HEK293 (cell line): ENCODE results near the gene TRIM7.

Experiments used
- CTCF ChIA-PET: fragments of 350-600 bp; formaldehyde crosslinking; extraction: SDS; loops from one replicate; lab custom pipeline; 2021; ENCODE audit warnings: antibody characterized with exemption; lab: Yijun Ruan, JAX
- POLR2A ChIA-PET: fragments of 300-600 bp; formaldehyde crosslinking; extraction: SDS; loops from one replicate; lab custom pipeline; 2020; ENCODE audit warnings: antibody characterized with exemption, inconsistent platforms; lab: Yijun Ruan, JAX
- H3K27ac ChIP-seq: fragments of 200-500 bp; sonication (Bioruptor generic); 2 replicates; pipeline ENCODE4 v1.5.1; 2014; ENCODE audit warnings: low read depth, low read length, control low read depth, inconsistent platforms; ENCODE audit errors: extremely low read depth
- H3K36me3 ChIP-seq, 2 experiments: fragments of 200-500 bp in 1 of 2; sonication (Bioruptor generic) in 1 of 2; 1 replicate in 1 of 2; 2 replicates in 1 of 2; pipeline ENCODE4 v1.5.1; 2014 to 2017; ENCODE audit warnings: inconsistent platforms in 2 of 2, low read length in 2 of 2; ENCODE audit not compliant: control insufficient read depth in 2 of 2, insufficient read depth in 1 of 2
- H3K4me1 ChIP-seq: fragments of 200-500 bp; sonication (Bioruptor generic); 2 replicates; pipeline ENCODE4 v1.5.1; 2014; ENCODE audit warnings: mild to moderate bottlenecking, low read length, inconsistent platforms; ENCODE audit not compliant: control insufficient read depth, insufficient read depth
- H3K4me3 ChIP-seq: 2 replicates; pipeline ENCODE4 v1.5.1; 2011; ENCODE audit warnings: low read depth, mild to moderate bottlenecking, control low read depth, low read length, moderate library complexity
- H3K9me3 ChIP-seq: fragments of 200-500 bp; sonication (Bioruptor generic); 2 replicates; pipeline ENCODE4 v1.5.1; 2014; ENCODE audit warnings: low read depth, low read length, inconsistent platforms; ENCODE audit not compliant: control insufficient read depth, insufficient read depth
- GFI1B ChIP-seq: fragments of 450-650 bp; formaldehyde crosslinking; IDR thresholded peaks from 2 replicates; pipeline ENCODE4 v1.5.1; 2016; ENCODE audit warnings: missing biosample characterization, missing genetic modification characterization
- INSM2 ChIP-seq: fragments of 450-650 bp; formaldehyde crosslinking; IDR thresholded peaks from 2 replicates; pipeline ENCODE4 v1.5.1; 2016; ENCODE audit warnings: missing biosample characterization, missing genetic modification characterization
- TRIM28 ChIP-seq: IDR thresholded peaks from 2 replicates; pipeline ENCODE4 v1.6.1; 2011; ENCODE audit warnings: low read length, control low read depth, borderline replicate concordance
- ZBTB17 ChIP-seq: fragments of 450-650 bp; formaldehyde crosslinking; IDR thresholded peaks from 2 replicates; pipeline ENCODE4 v1.5.1; 2016; ENCODE audit warnings: missing biosample characterization, missing genetic modification characterization
- ZBTB26 ChIP-seq: fragments of 450-650 bp; formaldehyde crosslinking; optimal IDR thresholded peaks from 2 replicates; pipeline ENCODE3; 2016; ENCODE audit warnings: missing biosample characterization, mild to moderate bottlenecking, missing genetic modification characterization
- ZBTB48 ChIP-seq: fragments of 450-650 bp; formaldehyde crosslinking; IDR thresholded peaks from 2 replicates; pipeline ENCODE4 v1.5.1; 2016; ENCODE audit warnings: missing biosample characterization, missing genetic modification characterization
- ZFP69B ChIP-seq: fragments of 450-650 bp; formaldehyde crosslinking; IDR thresholded peaks from 2 replicates; pipeline ENCODE4 v1.5.1; 2016; ENCODE audit warnings: missing biosample characterization, missing genetic modification characterization
- ZIC2 ChIP-seq: fragments of 450-650 bp; formaldehyde crosslinking; IDR thresholded peaks from 2 replicates; pipeline ENCODE4 v1.5.1; 2016; ENCODE audit warnings: missing biosample characterization, missing genetic modification characterization
- ZNF112 ChIP-seq: fragments of 450-650 bp; formaldehyde crosslinking; IDR thresholded peaks from 2 replicates; pipeline ENCODE4 v1.5.0; 2017; ENCODE audit warnings: missing biosample characterization, missing genetic modification characterization
- ZNF121 ChIP-seq: fragments of 450-650 bp; formaldehyde crosslinking; IDR thresholded peaks from 2 replicates; pipeline ENCODE4 v1.5.1; 2016; ENCODE audit warnings: missing biosample characterization, missing genetic modification characterization
- ZNF175 ChIP-seq: fragments of 450-650 bp; formaldehyde crosslinking; IDR thresholded peaks from 2 replicates; pipeline ENCODE4 v1.5.1; 2016; ENCODE audit warnings: missing biosample characterization, missing genetic modification characterization
- ZNF184 ChIP-seq: fragments of 450-650 bp; IDR thresholded peaks from 2 replicates; pipeline ENCODE4 v1.5.1; 2018; ENCODE audit warnings: missing biosample characterization, mild to moderate bottlenecking, missing genetic modification characterization
- ZNF2 ChIP-seq: fragments of 450-650 bp; formaldehyde crosslinking; IDR thresholded peaks from 2 replicates; pipeline ENCODE4 v1.5.1; 2016; ENCODE audit warnings: missing biosample characterization, missing genetic modification characterization
- ZNF26 ChIP-seq: fragments of 450-650 bp; formaldehyde crosslinking; IDR thresholded peaks from 2 replicates; pipeline ENCODE4 v1.5.1; 2016; ENCODE audit warnings: missing biosample characterization, missing genetic modification characterization
- ZNF324 ChIP-seq: fragments of 450-650 bp; formaldehyde crosslinking; IDR thresholded peaks from 2 replicates; pipeline ENCODE4 v1.5.1; 2016; ENCODE audit warnings: missing biosample characterization, missing genetic modification characterization
- ZNF341 ChIP-seq: fragments of 450-650 bp; formaldehyde crosslinking; IDR thresholded peaks from 2 replicates; pipeline ENCODE4; 2016; ENCODE audit warnings: low read depth, missing biosample characterization, missing genetic modification characterization
- ZNF366 ChIP-seq: fragments of 450-650 bp; formaldehyde crosslinking; conservative IDR thresholded peaks from 2 replicates; pipeline ENCODE4 v1.5.1; 2016; ENCODE audit warnings: missing biosample characterization, missing genetic modification characterization
- ZNF433 ChIP-seq: fragments of 450-650 bp; formaldehyde crosslinking; IDR thresholded peaks from 2 replicates; pipeline ENCODE4 v1.5.1; 2016; ENCODE audit warnings: missing biosample characterization, missing genetic modification characterization, low read depth
- ZNF488 ChIP-seq: fragments of 450-650 bp; formaldehyde crosslinking; IDR thresholded peaks from 2 replicates; pipeline ENCODE4 v1.5.1; 2016; ENCODE audit warnings: missing biosample characterization, missing genetic modification characterization
- ZNF501 ChIP-seq: fragments of 450-650 bp; formaldehyde crosslinking; IDR thresholded peaks from 2 replicates; pipeline ENCODE4 v1.5.1; 2016; ENCODE audit warnings: missing biosample characterization, missing genetic modification characterization
- ZNF571 ChIP-seq: fragments of 450-650 bp; formaldehyde crosslinking; IDR thresholded peaks from 2 replicates; pipeline ENCODE4 v1.5.0; 2017; ENCODE audit warnings: missing biosample characterization, missing genetic modification characterization
- ZNF585B ChIP-seq: fragments of 450-650 bp; formaldehyde crosslinking; IDR thresholded peaks from 2 replicates; pipeline ENCODE4 v1.5.1; 2016; ENCODE audit warnings: missing biosample characterization, missing genetic modification characterization
- ZNF629 ChIP-seq: fragments of 450-650 bp; formaldehyde crosslinking; IDR thresholded peaks from 2 replicates; pipeline ENCODE4 v1.5.1; 2017; ENCODE audit warnings: missing biosample characterization, missing genetic modification characterization
- ZNF670 ChIP-seq: fragments of 450-650 bp; formaldehyde crosslinking; IDR thresholded peaks from 2 replicates; pipeline ENCODE4 v1.5.1; 2016; ENCODE audit warnings: missing biosample characterization, missing genetic modification characterization, low read depth
- ZNF747 ChIP-seq: fragments of 450-650 bp; formaldehyde crosslinking; IDR thresholded peaks from 2 replicates; pipeline ENCODE4 v1.5.1; 2016; ENCODE audit warnings: missing biosample characterization, missing genetic modification characterization
- ZNF776 ChIP-seq: fragments of 450-650 bp; formaldehyde crosslinking; IDR thresholded peaks from 2 replicates; pipeline ENCODE4 v1.5.0; 2017; ENCODE audit warnings: missing biosample characterization, missing genetic modification characterization, borderline replicate concordance
- ZNF791 ChIP-seq: fragments of 450-650 bp; formaldehyde crosslinking; IDR thresholded peaks from 2 replicates; pipeline ENCODE4 v1.5.1; 2016; ENCODE audit warnings: missing biosample characterization, missing genetic modification characterization
- ZNF792 ChIP-seq: fragments of 450-650 bp; formaldehyde crosslinking; IDR thresholded peaks from 2 replicates; pipeline ENCODE4 v1.5.1; 2016; ENCODE audit warnings: missing biosample characterization, missing genetic modification characterization
- TF ChIP-seq, protein P1 (sequence below): fragments of 450-650 bp; formaldehyde crosslinking; IDR thresholded peaks from 2 replicates; pipeline ENCODE4 v1.5.1; 2016; ENCODE audit warnings: missing biosample characterization, missing genetic modification characterization
- TF ChIP-seq, protein P2 (sequence below): fragments of 450-650 bp; formaldehyde crosslinking; IDR thresholded peaks from 2 replicates; pipeline ENCODE4 v1.5.1; 2016; ENCODE audit warnings: missing biosample characterization, missing genetic modification characterization

Gene TRIM7

DNA sequence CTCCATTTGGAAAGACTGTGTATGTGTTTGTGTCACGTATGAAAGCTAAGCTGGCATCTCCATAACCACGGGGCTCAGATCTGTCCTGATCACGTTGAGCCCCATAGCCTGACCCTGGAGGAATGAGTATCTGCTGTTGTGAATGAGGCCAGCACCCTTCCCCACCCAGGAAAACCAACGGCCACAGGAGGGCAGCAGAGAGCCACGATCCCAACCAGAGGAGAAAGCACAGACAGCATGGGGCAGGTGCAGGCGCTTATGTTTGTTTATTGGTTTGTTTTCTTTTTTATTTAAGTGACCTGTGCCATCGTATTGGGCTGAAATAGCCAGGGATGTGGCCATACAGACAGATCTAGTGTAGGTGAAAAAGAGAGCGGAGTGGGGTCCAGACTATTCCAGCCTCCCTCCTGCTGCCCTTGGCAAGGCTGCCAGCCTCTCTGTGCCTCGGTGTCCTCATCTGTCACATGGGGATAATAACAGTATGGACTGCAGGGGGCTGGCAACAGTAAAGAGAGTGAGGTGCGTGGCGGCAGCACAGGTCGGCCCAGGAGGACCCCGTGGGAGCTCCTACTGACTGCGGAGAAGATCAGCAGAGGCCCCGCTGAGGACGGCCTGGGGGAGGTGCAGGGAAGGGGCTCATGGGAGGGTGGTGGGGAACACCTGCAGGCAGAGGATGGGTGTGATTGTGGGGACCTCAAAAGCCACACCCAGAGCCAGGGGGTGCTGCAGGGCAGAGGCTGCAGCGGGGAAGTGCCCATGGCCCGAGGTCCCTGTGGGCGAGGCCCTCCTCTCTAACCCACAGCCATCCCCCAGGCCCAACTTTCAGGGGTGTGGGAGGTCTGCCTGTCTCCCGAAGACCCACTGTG, 45.5 kb downstream of the TRIM7 start:
- Histone ChIP-seq H3K4me3 (no peak overlapping the region), H3K27ac (no peak overlapping the region), H3K9me3 (no peaks in the 10 kb centered on the region), H3K36me3 (no peaks in the 10 kb centered on the region), H3K4me1 (peaks cover 4% of the 10 kb centered on the region)
- ChIA-PET POLR2A (no interaction called here), CTCF (interaction anchor here (0.6 to 2.0 kb wide), 15 partner anchors 9 to 374 kb away, joined by 3 to 7 read pairs (median 3); no protein-coding TSS in a partner anchor)
- no peak for TF ChIP-seq ZNF792 (tag by site-specific recombination)
- no peak for TF ChIP-seq ZNF670 (tag by site-specific recombination)
- no peak for TF ChIP-seq ZNF184
- peak; percentile 68; the same call in 1 of the 2 replicates for TF ChIP-seq ZBTB17
- no peak for TF ChIP-seq ZNF585B (tag by site-specific recombination)
- TF ChIP-seq ZNF501 (tag by site-specific recombination): peak; percentile 68; the same call in 1 of the 2 replicates
- TF ChIP-seq ZNF341 (tag by site-specific recombination): 0 out of 2 replicates have a peak, but pooled peaks have one; percentile 14
- no peak for TF ChIP-seq ZFP69B
- no peak for TF ChIP-seq TRIM28
- TF ChIP-seq ZNF2 (tag by site-specific recombination): 0 out of 2 replicates have a peak, but pooled peaks have one; percentile 69
- TF ChIP-seq ZBTB26 (tag by site-specific recombination): no peak
- peak; percentile 37; the same call in 1 of the 2 replicates for TF ChIP-seq ZNF629 (tag by site-specific recombination)
- no peak for TF ChIP-seq ZNF324 (tag by site-specific recombination)
- no peak for TF ChIP-seq ZNF776 (tag by site-specific recombination)
- TF ChIP-seq, protein P1, sequence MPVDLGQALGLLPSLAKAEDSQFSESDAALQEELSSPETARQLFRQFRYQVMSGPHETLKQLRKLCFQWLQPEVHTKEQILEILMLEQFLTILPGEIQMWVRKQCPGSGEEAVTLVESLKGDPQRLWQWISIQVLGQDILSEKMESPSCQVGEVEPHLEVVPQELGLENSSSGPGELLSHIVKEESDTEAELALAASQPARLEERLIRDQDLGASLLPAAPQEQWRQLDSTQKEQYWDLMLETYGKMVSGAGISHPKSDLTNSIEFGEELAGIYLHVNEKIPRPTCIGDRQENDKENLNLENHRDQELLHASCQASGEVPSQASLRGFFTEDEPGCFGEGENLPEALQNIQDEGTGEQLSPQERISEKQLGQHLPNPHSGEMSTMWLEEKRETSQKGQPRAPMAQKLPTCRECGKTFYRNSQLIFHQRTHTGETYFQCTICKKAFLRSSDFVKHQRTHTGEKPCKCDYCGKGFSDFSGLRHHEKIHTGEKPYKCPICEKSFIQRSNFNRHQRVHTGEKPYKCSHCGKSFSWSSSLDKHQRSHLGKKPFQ (tag by site-specific recombination): no peak
- no peak for TF ChIP-seq ZNF26 (tag by site-specific recombination)
- TF ChIP-seq ZNF366 (tag by site-specific recombination): 0 out of 2 replicates have a peak, but pooled peaks have one; percentile 18
- TF ChIP-seq ZNF175 (tag by site-specific recombination): no peak
- no peak for TF ChIP-seq ZNF747 (tag by site-specific recombination)
- peak; percentile 79 for TF ChIP-seq ZIC2
- TF ChIP-seq ZNF571 (tag by site-specific recombination): no peak
- TF ChIP-seq ZNF791 (tag by site-specific recombination): no peak
- no peak for TF ChIP-seq ZBTB48
- TF ChIP-seq INSM2 (tag by site-specific recombination): no peak
- TF ChIP-seq, protein P2, sequence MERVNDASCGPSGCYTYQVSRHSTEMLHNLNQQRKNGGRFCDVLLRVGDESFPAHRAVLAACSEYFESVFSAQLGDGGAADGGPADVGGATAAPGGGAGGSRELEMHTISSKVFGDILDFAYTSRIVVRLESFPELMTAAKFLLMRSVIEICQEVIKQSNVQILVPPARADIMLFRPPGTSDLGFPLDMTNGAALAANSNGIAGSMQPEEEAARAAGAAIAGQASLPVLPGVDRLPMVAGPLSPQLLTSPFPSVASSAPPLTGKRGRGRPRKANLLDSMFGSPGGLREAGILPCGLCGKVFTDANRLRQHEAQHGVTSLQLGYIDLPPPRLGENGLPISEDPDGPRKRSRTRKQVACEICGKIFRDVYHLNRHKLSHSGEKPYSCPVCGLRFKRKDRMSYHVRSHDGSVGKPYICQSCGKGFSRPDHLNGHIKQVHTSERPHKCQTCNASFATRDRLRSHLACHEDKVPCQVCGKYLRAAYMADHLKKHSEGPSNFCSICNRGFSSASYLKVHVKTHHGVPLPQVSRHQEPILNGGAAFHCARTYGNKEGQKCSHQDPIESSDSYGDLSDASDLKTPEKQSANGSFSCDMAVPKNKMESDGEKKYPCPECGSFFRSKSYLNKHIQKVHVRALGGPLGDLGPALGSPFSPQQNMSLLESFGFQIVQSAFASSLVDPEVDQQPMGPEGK: 0 out of 2 replicates have a peak, but pooled peaks have one; percentile 23
- no peak for TF ChIP-seq ZNF112 (tag by site-specific recombination)
- TF ChIP-seq ZNF121: no peak
- no peak for TF ChIP-seq GFI1B (tag by site-specific recombination)
- TF ChIP-seq ZNF433: no peak
- no peak for TF ChIP-seq ZNF488 (tag by site-specific recombination)
